AG04450 (cell line): Measurements from ENCODE around the gene MAP3K5. TPM values are rescaled to one million over a fixed set of nuclear protein-coding genes. Genes with fewer than 3 reads are reported as not detected.

Experiments used
- CTCF ChIA-PET: fragments of 300-600, 350-600 bp; formaldehyde crosslinking; extraction: SDS; loops from one replicate; lab custom pipeline; 2022; ENCODE audit warnings: antibody characterized with exemption, inconsistent platforms; lab: Charles Lee
- POLR2A ChIA-PET: fragments of 350-600 bp; formaldehyde crosslinking; extraction: SDS; loops from one replicate; lab custom pipeline; 2021; ENCODE audit warnings: antibody characterized with exemption, inconsistent platforms; lab: Yijun Ruan, JAX
- DNase-seq: peaks from one replicate; pipeline ENCODE4 v3.0.0-alpha.2; 2011; ENCODE audit warnings: low read depth, low spot score
- H3K27ac ChIP-seq: one replicate; pipeline ENCODE4 v1.5.1; 2012; ENCODE audit warnings: low read depth, low read length, control low read depth
- H3K27me3 ChIP-seq: one replicate; pipeline ENCODE4 v1.6.0; 2012; ENCODE audit warnings: low read length; ENCODE audit not compliant: control insufficient read depth, insufficient read depth
- H3K4me3 ChIP-seq: 2 replicates; pipeline ENCODE4 v1.5.1; 2011; ENCODE audit warnings: mild to moderate bottlenecking, low read depth, low read length, control low read depth
- H3K9me3 ChIP-seq: 2 replicates; pipeline ENCODE4 v1.5.1; 2012; ENCODE audit warnings: low read length; ENCODE audit not compliant: control insufficient read depth, insufficient read depth
- polyA plus RNA-seq: library from polyadenylated mRNA; depleted of rRNA; stranded (reverse); fragments of >200 nt; gene quantifications from 2 replicates; pipeline ENCODE4 v1.2.3, GENCODE V29; 2011
- TF ChIP-seq, protein P1 (sequence below): IDR thresholded peaks from 2 replicates; pipeline ENCODE4 v1.5.1; 2011; ENCODE audit warnings: low read depth, low read length, control low read depth, inconsistent platforms

The MAP3K5 gene
- polyA plus RNA-seq, 1 experiment: 17.0 TPM

DNA sequence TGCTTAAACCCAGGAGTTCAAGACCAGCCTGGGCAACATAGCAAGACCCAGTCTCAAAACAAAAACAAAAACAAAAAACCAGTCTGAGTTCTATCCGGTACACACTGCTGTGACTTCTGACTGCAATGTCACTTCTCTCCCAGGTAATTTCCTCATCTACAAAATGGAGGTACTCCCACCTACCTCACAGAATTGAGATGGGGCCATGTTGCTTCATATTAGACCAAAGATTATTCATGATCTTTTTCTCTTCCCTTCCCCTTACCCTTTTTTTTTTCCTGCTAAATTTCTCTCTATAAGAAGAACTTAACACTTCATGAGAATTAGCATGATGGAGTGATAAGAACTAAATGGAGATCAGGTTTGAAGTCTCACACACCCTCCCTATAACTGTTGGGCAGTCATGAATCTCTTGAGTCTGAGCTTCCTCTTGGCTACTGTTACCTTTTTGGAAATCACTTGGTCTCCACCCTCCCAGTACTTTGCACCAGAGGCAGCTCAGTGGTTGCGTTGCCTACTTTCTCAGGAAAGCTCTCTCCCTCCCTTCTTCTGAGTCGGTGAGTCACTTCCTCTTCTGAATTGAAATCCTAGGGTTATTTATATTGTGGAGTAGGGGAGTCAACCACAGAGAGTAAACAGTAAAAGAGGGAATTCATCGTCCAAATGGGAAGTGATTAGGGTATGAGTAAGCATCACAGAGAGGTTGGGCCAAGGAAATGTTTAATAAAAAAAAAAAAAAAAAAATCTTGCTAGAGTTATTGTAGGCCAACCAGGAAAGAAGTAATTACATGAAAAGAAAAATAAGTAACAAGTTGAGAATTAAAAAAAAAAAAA lies 182.2 kb downstream of the MAP3K5 start:
- H3K27me3 ChIP-seq: no peaks in the 10 kb centered on the region
- peak overlapping the region; percentile 81 for H3K27ac ChIP-seq
- ChIA-PET POLR2A (interaction anchor here (0.6 to 1.0 kb wide), 11 partner anchors 9 to 202 kb away, joined by 3 to 14 read pairs (median 5); partner anchors contain the start of gene MAP3K5), CTCF (interaction anchor here (0.7 to 1.0 kb wide), 2 partner anchors 12 to 182 kb away, joined by 3 to 4 read pairs; partner anchors contain the start of gene MAP3K5)
- no peak overlapping the region for H3K4me3 ChIP-seq
- no peaks in the 10 kb centered on the region for H3K9me3 ChIP-seq
- DNase-seq: peak; percentile 98
- TF ChIP-seq, protein P1, sequence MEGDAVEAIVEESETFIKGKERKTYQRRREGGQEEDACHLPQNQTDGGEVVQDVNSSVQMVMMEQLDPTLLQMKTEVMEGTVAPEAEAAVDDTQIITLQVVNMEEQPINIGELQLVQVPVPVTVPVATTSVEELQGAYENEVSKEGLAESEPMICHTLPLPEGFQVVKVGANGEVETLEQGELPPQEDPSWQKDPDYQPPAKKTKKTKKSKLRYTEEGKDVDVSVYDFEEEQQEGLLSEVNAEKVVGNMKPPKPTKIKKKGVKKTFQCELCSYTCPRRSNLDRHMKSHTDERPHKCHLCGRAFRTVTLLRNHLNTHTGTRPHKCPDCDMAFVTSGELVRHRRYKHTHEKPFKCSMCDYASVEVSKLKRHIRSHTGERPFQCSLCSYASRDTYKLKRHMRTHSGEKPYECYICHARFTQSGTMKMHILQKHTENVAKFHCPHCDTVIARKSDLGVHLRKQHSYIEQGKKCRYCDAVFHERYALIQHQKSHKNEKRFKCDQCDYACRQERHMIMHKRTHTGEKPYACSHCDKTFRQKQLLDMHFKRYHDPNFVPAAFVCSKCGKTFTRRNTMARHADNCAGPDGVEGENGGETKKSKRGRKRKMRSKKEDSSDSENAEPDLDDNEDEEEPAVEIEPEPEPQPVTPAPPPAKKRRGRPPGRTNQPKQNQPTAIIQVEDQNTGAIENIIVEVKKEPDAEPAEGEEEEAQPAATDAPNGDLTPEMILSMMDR: no peak

DNA sequence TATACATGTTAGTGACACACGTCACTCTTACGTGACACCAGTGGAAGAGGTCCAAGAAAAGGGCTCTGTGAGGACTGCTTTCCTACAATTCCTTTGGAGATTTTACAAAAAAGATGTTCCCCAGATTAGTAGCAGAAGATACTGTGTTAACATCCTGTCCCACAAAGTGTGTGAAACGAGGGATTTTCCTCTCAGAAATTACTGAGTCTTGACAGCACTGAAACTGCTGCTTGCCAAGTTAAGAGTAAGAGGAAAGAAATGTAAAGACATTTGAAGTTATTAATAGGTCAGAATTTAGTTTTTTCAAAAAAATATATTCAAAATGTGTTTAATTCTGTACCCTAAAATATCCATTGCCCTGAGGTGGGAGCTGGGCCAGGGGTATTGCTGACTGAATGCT lies 183.3 kb downstream of the MAP3K5 start:
- ChIA-PET CTCF (interaction anchor here (1.2 to 2.0 kb wide), 2 partner anchors 15 to 22 kb away, joined by 3 to 4 read pairs; no protein-coding TSS in a partner anchor), POLR2A (interaction anchor here (0.5 kb wide), 1 partner anchor 379 kb away, joined by 7 read pairs; no protein-coding TSS in a partner anchor)
- Histone ChIP-seq H3K9me3 (no peaks in the 10 kb centered on the region), H3K27me3 (no peaks in the 10 kb centered on the region), H3K4me3 (no peak overlapping the region), H3K27ac (peak overlapping the region; percentile 84)
- TF ChIP-seq, protein P1: no peak
- DNase-seq: peak; percentile 67

DNA sequence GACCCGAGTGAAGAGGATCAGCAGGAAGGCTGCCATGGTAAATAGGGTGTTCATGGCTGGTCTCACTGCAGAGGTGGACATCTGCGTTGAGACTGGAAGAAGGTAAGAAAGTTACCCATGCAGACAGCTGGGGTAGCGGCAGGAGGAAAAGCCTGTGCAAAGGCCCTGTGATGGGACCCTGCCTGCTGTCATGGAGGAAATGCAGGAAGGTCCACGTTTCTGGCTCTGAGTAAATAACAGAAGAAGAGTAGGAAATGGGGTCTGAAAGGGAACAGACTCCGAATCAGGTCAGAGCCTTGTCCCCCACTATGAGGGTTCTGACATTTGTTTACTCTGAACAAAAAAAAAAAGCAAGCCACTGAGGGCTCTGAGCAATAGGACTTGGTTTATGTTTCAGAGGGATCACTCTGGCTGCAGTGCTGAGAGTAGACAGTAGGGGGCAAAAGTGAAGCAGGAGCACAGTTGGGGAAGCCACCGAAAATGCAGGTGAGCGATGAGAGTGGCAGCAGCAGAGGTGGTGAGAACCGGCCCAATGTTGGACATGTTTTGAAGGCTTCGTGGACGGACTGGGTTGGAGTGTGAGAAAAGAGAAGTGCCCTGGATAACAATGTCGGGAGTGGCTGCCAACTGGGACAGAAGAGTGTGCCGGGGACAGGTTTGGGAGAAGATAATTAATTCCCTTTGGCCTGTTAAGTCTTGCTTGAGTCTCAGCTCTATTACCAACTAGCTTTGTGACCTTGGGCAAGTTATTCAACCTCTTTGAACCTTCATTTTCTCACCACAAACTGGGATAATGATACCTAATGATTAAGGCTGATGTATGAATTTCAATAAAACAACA lies 184.1 kb downstream of the MAP3K5 start:
- no peaks in the 10 kb centered on the region for H3K27me3 ChIP-seq
- TF ChIP-seq, protein P1: peak; percentile 78
- no peak for DNase-seq
- peak overlapping the region; percentile 84 for H3K27ac ChIP-seq
- no peaks in the 10 kb centered on the region for H3K9me3 ChIP-seq
- ChIA-PET POLR2A (no interaction called here), CTCF (interaction anchor here (1.2 to 2.0 kb wide), 4 partner anchors 14 to 184 kb away, joined by 3 to 5 read pairs (median 4); partner anchors contain the start of gene MAP3K5)
- H3K4me3 ChIP-seq: no peak overlapping the region

DNA sequence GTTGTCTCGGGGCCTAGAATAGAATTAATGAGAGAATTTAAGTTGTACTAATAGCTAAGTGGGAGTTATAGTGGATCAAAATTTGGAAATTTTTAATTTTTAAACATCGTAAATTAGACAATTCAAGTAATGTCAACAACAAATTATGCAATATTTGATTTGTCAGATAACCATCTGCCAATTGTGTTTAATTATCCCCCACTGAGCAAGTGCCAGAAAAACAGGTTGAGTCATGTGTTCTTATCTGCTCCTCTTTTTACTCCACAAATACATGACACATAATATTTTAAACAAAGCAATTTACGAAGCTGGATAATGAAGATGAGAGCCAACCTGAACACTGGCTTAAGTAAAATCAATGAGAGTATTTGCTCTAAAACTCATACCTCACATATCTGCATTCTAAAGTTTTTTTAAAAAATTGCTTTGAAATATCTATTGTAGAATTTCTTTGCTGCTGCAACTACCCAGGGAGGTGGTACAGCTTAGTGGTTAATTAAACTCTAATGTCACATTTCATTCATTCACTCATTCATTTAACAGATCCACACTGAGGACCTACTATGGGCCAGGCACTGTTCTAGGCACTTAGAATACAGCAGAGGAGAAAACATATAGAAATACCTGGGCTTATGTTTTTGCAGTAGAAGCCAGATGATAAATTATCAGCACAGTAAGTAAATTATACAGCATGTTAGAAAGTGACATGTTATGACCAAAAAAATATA lies 184.9 kb downstream of the MAP3K5 start:
- no peak overlapping the region for H3K4me3 ChIP-seq
- no peaks in the 10 kb centered on the region for H3K27me3 ChIP-seq
- ChIA-PET POLR2A (no interaction called here), CTCF (interaction anchor here (0.5 to 2.0 kb wide), 5 partner anchors 13 to 185 kb away, joined by 3 to 8 read pairs (median 4); partner anchors contain the start of gene MAP3K5)
- no peak overlapping the region for H3K27ac ChIP-seq
- DNase-seq: no peak
- TF ChIP-seq, protein P1: no peak
- no peaks in the 10 kb centered on the region for H3K9me3 ChIP-seq
